ENCODE results near the gene PTCSC3.

DNA sequence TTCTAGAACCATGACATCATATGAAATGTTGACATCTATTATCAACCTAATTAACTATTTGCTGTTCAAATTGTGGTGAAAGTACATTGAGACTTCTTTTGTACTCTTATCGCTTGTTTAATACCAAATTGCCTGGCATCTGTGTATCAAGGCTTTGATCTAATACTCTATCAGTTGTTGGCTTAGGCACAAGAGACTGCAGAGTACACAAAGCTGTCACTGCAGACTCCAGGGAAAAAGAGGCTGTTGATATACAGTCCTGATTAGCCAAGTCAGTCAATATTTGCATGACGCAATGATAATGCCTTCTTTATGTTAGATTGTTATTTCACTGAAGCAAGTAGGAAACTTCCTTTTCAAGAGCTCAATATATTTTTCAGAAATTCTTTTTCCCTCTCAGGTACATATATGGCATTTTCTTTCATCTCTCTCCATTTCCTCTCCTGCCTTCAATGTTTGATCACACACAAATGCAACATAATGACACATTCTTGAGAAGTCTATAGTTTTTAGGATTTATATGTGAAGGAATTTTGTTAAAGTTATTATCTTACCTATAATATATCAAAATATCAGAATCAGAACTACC lies 32.3 kb upstream of the PTCSC3 start:
- TF ChIP-seq REST (IDR thresholded peaks at IDR 0.05; ENCODE audit: insufficient read depth in 1 of 2, low read depth in 2 of 2, low read length in 2 of 2) (no peak), TAF1 (IDR thresholded peaks at IDR 0.05; ENCODE audit: borderline replicate concordance, insufficient read depth, low read length) (no peak), POLR2AphosphoS5 (IDR thresholded peaks at IDR 0.05; ENCODE audit: low read depth, low read length) (no peak)
